HG03280 (cell line): Measurements from ENCODE around the gene H6PD.
A peak's percentile ranks its signal among the peaks of the same experiment; 100 is the strongest.

Experiments
- ATAC-seq: cut with Tn5 transposase; IDR thresholded peaks from one replicate; pipeline ENCODE4 v1.9.1; 2021; ENCODE audit warnings: mild to moderate bottlenecking, moderate library complexity; ENCODE audit not compliant: unreplicated experiment

H6PD gene, protein sequence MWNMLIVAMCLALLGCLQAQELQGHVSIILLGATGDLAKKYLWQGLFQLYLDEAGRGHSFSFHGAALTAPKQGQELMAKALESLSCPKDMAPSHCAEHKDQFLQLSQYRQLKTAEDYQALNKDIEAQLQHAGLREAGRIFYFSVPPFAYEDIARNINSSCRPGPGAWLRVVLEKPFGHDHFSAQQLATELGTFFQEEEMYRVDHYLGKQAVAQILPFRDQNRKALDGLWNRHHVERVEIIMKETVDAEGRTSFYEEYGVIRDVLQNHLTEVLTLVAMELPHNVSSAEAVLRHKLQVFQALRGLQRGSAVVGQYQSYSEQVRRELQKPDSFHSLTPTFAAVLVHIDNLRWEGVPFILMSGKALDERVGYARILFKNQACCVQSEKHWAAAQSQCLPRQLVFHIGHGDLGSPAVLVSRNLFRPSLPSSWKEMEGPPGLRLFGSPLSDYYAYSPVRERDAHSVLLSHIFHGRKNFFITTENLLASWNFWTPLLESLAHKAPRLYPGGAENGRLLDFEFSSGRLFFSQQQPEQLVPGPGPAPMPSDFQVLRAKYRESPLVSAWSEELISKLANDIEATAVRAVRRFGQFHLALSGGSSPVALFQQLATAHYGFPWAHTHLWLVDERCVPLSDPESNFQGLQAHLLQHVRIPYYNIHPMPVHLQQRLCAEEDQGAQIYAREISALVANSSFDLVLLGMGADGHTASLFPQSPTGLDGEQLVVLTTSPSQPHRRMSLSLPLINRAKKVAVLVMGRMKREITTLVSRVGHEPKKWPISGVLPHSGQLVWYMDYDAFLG

DNA sequence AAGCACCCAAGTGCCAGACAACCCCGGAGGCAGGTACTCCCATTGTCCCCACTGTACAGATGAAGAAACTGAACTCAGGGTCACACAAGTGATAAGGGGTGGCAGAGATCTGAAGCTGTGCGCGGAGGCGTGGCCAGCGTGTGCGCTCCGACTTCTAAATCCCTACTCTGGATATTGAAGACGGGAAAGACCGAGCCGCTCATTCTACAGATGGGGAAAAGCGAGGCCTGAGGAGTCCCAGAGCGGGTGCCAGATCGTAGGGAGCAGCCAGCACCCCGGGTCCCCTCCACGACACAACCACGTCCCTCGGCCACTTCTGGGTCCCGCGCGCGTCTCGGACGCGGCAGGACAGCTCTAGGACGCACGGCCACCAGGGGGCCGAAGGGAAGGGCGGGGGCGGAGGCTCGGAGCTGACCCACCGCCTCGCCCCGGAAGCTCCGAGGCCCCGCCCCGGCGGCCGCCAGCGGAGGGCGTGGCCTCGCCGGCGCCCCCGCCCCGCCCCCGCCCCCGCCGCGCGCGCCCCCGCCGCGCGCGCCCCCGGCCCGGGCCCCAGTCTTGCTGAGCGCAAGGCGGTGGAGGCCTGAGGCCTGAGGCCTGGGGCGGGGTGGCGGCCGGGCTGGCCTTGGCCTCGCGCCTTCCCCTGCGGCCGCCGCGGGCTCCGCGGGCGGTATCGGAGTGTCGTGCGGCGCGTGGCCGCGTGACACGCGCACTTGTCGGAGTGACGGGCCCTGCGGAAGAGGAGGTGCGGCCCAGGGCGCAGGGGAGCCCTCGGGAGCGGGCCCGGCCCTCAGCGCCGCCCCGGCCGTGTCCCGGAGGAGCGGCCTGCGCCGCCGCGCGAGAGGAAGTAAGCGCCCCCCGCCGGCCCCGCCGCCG, at the start of gene H6PD:
Gene H6PD, plus strand, starts transcription at position 552 of the 873 bp plus-strand sequence. CDS start 10,161 bp downstream, outside the sequence.
- ATAC-seq: peak; percentile 83

DNA sequence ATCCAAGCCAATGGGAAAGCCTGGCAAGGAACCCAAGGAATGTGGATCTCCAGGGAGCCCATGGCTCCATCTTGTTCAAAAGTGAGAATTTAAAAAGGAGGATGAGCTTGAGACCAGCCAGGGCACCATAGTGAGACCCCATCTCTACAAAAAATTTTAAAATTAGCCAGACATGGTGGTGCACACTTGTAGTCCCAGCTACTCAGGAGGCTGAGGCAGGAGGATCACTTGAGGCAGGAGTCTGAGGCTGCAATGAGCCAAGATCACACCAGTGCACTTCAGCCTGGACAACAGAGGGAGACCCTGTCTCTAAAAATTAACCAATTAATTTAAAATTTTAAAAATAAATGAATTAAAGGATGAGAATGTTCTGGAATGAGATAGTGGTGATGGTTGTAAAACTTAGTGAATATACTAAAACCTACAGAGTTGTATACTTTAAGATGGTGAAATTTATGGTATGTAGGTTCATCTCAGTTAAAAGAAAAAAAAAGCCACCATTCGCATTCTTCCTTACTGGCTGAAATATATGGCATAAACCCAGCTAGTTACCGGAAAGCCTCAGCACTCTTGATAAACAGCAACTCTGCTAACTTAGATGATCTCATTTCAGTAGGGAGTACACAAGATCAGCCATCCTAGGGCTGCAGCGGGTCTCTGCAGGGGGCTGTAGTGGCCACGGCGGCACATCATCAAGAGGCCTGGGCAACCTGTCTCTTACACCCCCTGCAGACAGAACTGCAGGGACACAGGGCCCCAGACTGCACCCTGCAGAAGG, 48.3 kb upstream of the H6PD start:
- no peak for ATAC-seq

DNA sequence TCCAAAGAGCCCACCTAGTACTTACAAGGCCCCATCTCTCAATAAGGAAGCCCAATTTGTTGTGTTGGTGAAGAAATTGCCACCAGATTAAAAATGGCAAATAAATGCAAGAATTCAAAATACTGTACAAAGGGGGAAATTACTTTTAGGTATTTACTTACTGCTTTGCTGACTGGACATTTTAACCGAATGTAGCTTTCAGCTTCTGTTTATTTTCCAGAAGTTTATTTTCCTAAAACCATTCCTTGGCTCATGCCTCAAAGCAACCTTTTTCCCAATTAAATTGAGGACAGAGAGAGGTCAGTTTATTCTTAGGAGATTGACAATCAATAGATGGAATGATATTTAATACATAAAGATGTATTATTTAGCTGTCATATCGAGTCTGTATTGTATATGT, 47.6 kb upstream of the H6PD start:
- ATAC-seq: no peak

DNA sequence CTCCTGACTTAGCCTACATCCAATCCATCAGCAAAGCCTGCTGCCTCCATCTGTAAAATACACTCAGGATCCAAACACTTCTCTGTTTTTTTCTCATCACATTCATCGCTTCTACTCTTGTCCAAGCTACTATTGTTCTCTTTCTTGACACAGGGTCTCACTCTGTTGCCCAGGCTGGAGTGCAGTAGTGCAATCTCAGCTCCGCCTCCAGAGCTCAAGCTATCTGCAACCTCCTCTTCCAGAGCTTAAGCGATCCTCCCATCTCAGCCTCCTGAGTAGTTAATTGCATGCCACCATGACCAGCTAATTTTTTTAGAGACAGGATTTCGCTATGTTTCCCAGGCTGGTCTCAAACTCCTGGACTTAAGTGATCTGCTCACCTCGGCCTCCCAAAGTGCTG, 44.3 kb upstream of the H6PD start:
- ATAC-seq: no peak

DNA sequence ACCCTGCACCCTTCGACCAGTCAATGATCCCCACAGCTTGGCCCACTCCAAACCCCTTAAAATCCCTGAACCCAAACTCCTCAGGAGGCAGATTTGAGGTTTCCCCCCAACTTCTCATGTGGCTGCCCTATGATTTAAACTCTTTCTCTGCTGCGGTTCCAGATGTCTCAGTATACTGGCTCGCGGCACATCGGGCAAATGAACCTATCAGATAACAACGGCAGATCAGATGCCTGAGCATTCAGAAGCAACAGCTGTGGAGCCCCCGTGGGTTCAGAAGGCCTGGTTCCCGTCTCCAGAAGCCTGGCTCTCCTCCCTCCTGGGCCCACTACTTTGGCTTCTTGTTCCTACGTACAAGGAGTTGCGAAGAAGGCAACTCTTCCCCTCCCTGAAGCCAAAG, 43.3 kb upstream of the H6PD start:
- no peak for ATAC-seq

DNA sequence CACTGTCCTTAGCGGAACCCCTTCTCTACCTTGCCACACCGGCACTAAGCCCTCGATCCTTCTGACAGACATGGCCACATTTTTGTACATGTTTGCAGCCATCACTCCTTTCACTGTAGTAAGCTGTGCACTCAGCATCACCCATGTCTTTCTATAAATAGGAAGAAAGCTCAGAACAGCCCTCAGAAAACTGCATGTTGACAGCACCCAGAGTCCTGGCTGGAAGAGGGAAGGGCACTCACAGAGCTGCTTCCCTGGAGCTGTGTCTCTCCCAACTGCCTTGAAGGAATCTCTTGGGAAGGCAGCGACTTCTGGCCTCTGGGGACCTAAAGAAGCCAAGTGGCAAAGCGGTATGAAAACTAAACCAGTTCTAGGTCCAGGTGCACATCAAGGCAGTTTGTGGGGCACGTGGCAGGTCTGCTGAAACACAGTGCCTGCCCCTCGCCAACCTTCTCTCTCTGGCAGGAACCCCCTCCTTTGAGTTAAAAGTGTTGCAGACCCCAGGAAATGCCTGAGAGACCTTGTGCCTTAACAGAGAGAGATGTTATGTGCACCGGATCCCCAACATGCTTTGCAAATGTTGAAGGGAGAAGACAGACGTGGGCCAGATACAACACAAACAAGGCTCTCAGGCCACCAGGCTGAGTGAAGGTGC, 41.9 kb upstream of the H6PD start:
- ATAC-seq: no peak

DNA sequence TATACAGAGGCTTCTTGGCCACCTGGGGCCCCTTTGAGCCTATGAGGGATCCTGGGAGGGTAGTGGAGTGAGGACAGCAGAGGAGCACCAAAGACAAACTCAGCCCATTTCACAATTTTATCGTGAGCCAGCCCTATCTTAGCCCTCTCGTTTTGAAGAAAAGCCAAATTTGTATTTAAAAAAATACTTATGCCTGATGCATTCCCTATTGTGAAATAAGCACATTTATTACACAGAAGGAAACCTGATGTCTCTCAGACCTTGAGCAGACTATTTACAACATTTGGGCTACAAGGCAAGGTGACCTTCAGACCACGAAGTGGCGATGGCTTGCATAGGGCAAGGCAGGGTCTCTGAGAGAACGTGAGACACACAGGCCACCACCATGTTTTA, 41.3 kb upstream of the H6PD start:
- no peak for ATAC-seq

DNA sequence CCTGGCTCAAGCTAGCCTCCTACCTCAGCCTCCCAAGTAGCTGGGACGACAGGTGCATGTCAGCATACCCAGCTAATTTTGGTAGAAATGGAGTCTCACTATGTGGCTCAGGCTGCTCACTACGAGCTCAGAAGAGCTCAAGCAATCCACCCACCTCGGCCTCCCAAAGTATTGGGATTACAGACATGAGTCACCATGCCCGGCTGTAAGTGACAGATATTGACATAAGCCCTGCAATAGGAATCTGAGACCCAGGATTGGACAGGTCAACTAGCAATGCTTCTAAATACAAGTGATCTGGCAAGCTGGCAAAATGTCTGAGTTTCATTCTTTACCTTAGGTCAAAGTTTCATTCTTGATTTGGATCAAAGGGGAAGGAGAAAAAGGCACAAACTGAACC, 40.5 kb upstream of the H6PD start:
- ATAC-seq: no peak

DNA sequence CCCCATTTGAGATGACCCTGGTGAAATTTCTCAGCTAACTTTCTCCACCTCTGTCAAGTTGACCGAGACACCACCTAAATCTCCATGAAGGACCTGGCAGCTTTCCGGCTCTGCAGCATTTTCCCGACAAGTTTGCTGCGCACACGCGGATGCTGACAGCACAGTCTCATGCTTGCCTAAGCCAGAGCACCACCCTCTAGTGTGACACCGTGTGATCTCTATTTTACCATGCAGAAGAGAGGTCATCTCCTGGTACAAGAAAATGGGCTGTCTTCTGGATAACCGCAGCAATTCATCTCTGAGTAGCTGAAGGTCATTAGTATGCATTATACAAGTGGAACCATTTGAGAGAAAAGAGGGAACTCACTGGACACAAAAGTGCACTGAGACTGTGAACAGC, 38.9 kb upstream of the H6PD start:
- no peak for ATAC-seq

DNA sequence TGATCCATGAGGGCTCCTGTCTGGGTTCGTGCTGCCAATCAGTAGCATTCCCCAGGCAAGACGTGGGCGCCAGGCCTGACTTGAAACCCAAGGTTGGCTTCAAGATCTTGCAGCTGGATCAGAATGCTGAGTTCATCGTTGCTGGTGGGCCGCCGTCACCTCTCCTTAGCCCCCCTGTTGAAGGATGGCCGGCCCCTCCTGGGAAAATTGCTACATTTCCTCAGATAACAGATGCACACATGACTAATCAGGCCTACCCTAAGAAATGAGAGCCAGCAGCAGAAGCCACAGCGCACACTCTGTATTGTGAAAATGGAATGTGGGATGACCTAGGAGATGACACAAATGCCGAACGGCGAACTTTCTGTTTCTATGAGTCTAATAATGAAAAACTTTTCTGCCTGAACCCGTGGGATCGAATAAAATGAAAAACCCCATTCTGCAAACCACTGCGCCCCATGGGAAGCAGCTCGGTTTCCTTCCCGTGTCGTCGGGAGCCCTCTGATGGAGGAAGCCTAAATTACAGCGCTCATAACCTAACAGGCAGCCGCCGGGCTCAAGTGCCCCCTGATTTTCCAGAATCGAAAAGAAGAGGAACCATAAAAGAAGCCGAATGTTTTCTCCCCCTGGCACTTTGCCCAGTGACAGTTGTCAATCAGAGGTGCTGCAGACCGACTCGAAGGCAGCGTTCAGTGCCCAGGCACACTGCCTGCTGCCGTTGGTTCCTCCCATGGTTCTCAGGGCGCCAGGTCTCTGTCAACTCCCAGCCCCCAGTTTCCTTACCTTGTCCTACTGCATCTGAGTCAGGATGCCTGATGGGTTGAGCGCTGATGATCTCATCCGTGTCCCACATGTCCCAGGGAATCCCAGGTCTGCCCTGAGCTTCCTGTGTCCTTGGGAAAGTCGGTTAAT, 38.2 kb upstream of the H6PD start:
- no peak for ATAC-seq

DNA sequence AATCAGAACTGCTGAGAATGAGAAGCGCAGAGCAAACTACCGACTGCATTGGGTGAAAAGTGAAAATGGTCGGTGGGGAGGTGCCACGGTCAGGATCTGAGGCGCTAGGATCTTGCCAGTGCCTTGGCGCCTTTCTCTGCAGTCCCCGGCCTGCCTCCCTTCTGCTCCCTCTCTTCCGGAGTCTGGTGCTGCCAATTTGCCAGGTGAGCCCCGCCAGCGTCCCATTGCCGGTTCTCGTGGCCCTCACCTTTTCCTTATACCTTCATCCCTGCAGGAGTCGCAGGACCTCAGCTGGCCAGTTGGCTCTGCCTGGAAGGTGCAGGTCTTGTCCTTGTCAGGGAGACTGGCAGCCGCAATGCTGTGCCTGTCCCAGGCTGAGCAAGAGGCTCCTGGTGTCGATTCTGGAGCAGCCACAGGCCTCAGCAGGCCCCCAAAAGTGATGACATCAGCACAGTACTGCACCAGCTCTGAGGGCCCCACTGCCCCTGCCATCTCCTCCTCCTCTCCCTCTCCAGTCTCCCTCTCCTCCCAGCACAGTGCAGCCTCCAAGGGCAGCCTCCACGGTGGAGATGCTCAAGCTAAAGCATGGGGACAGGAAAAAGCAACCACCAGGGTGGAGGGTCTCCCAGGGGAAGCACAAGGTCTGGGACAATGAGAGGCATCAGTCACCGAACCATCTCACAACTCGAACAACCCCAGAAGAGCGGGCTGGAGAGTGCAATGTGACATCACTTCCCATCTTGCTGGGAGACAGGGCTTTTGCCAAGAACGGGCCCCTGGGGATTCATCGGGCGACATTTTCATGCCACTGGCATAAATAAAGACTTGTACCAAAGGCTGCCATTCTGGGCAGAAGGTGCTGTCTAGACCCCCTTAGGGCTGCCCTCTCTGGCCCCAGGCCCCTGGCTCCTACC, 37.1 kb upstream of the H6PD start:
- no peak for ATAC-seq

DNA sequence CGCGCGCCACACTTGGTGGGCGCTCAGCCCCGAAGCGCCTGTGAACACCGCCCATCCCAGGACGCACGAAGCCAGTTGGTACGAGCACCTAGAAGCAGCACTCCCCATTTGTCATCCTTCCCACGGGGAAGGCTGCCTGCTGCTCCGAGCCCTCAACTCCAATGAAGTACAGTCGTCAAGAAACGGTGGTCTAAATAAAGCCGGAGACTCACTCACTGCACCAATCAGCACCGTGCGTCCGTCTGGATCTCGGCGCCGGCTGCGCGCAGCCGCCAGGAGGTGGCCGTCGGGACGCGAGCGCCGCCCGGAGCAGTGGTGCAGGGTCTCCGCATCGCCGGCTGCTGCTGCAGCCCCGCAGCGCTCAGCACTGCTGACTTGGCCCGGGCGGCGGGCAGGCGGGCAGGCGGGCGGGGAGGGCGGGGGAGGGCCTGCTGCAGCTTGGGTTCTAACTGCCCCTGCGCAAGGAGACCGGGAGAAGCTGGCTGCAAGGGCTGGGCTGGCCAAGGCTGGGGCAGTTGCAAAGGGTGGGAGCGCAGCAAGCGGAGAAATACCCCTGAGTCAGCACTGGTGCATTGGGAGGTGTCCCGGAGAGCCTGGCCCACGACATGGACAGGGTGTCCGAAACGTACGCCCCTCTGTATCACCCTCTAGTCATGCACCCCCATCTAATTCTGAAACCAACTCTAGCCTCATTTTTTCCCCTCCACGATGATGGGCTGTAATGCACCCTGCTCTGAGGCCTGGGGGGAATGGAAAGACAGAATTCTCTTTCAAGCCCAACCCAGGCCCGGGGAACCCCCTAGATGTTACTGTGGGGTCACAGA, 35.8 kb upstream of the H6PD start:
- no peak for ATAC-seq

DNA sequence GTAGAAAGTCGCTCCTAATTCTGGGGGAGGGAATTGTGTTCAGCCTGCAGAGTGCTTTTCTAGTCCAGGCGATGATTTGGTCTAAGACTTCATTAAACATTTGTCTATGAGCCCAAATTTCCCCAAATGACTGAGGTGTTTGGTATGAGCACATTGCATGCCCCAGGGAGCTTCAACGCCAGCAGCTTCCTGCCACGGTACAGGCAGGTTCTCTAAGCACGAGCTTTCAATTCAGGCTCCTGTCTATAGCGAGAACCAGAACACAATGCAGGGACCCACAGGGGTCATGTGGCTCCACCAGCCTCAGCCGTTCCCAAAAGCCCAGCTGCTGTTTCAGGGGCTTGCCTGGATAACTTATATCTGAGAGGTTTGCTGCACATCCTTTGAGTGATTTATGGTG, 34.1 kb upstream of the H6PD start:
- no peak for ATAC-seq

DNA sequence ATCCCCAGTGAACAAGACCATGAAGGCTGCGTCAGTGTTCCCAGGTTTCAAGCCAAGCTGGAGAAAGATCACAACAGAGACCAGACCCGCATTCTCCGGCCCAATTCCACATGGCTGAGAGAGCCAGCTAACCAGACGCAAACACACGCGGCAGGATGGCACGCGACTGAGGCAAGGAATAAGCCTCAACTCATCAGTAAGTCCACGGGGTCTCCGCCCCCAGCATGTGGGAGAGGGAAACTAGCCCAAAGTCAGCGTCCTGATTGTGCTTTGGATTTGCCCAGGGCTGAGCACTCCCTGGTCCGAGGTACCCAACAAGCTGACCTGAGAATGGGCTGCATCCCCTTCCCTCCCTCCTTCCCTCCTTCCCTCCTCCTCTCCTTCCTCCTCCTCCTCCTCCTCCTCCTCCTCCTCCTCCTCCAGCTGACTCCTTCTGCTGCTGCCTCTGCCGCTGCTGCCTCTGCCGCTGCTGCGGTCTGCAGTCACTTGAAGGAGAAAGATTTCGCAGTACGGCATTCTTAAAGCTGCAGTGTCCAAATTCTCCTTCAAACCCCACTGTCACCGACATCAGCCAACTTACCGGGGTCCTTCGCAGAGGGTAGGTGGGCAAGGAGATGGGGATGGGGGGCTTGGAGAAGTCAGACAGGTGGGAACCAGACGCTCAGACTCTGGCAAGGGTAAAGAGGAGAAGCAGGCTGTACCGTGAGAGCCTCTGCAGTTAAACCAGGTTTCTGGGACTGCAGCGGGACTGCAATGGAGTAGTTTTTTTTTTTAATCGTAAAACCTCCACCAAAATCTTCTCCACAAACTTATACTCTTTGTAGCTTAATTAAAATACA, 33.0 kb upstream of the H6PD start:
- no peak for ATAC-seq

DNA sequence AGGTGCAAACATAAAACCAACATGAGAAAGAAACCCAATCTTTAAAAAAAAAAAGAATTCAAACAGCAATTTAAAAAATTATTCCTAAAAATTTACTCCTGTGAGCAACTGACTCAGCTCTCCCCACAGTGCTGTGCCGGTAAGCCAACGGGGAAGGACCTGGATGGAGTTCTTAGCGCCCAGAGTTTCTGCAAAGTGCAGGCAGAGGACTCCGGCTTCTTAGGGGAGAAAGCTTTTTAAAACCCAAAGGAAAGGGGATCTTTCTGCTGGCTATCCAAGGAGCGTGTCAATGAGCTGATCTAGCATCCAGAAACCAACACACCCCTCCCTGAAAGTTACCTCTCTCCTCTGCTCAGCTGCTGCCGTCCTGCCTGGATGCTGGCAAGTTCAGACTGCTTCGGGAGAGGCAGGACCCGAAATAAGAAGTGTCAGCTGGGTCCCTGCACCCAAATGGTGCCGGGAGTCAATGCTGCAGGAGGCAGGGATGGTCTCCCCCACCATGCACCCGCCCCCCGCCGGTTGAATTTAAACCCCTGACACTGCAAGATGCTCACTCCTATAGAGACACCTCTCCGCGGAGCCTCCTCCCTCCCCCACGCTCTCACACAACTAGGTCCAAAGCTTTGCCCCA, 32.2 kb upstream of the H6PD start:
- no peak for ATAC-seq

DNA sequence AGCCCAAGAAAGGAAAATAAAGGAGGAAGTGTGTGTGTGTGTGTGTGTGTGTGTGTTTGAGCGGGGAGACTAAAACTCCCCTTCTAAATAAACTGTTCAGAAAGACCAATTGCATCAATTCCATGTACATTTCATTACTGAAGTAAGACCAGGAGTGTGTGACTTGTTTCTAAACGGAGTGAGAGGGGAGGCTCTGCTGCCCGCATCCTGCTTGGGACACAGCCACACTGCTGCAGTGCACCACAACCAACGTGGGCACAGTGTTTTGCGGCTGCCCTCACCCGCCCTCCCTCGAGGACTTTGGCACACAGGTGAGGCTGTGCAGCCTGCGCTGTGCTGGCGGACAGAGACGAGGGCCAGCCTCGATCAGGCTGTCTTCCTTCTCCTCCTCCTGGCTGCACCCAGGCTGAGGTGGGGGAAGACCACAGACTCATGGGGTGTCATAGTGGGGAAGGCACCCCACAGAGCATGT, 31.0 kb upstream of the H6PD start:
- no peak for ATAC-seq
